Measurements from ENCODE around the gene RIT2.

DNA sequence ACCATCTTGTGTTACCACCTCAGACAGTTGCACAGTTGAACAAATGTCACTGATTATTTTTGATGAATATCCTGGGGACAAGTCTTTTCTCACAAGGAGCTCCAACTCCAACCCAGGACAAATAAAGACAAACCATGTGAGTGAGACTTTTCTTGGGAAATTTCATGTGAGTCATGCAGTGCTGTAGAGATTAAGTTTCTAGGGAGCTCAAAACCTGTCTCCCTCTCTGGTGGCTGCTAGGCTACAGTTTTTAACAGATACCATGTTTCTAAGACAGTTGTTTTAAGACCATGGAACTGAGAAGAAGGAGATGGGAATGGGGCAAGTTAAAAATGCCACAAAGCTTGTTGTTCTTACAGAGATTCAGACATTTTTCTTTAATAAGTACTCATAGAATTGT, 255.5 kb downstream of the RIT2 start:
- TF ChIP-seq CTCF (IDR thresholded peaks at IDR 0.05) (no peak), POLR2A (IDR thresholded peaks at IDR 0.05) (no peak)

All from Peyer's patch (tissue), 4 donors.